HCT116 (cell line): ENCODE results near the gene KRTCAP3. TPM values are rescaled to one million over a fixed set of nuclear protein-coding genes. Genes with fewer than 3 reads are reported as not detected.
"Not testable (repeated sequence)": the region's sequence is repeated elsewhere in the genome, so short reads cannot be mapped to it uniquely, and the experiment has no call there.

Source experiments
- ATAC-seq: fragments of 200-7000 bp; cut with Tn5 transposase; 2 replicates; pipeline ENCODE4 v1.9.1; 2020; ENCODE audit warnings: mild to moderate bottlenecking, moderate library complexity
- BruUV-seq: library from RNA; stranded (reverse); fragments of 400-500 nt; replicated peaks from 2 replicates; lab custom pipeline; 2021; lab: Mats Ljungman, UMichigan
- CTCF ChIA-PET: fragments of 300-600 bp; sonication (Branson Sonifier 250); formaldehyde crosslinking; loops from one replicate; lab custom pipeline; 2021; ENCODE audit warnings: antibody characterized with exemption; lab: Charles Lee
- POLR2A ChIA-PET: fragments of 300-600, 350-600 bp; sonication (Branson Sonifier 250); formaldehyde crosslinking; loops from one replicate; lab custom pipeline; 2021; ENCODE audit warnings: antibody characterized with exemption; lab: Charles Lee
- RAD21 ChIA-PET, 2 experiments: fragments of 300-600 bp; sonication (Branson Sonifier 250); formaldehyde crosslinking; loops; one replicate each; lab custom pipeline; 2023; ENCODE audit warnings: low total read pairs in 2 of 2; ENCODE audit not compliant: uncharacterized antibody in 2 of 2, unreplicated experiment in 2 of 2, low non-redundant PET in 1 of 2; lab: Charles Lee
- DNase-seq: peaks from one replicate; pipeline ENCODE4 v3.0.0-alpha.2; 2010; ENCODE audit warnings: low read depth, low spot score
- H2AFZ ChIP-seq: fragments of 200-600 bp; shearing (Covaris generic), sonication (generic); 2 replicates; pipeline ENCODE4 v1.6.1; 2017; ENCODE audit warnings: low read depth, mixed run types, mixed read lengths, antibody characterized with exemption, low read length; ENCODE audit not compliant: poor library complexity, severe bottlenecking
- H3K27ac ChIP-seq: 2 replicates; pipeline ENCODE4 v1.5.1; 2012; ENCODE audit warnings: low read depth, low read length
- H3K27me3 ChIP-seq: fragments of 200-600 bp; sonication (generic); 2 replicates; pipeline ENCODE4 v1.6.1; 2016; ENCODE audit warnings: mixed run types, low read length, mixed read lengths; ENCODE audit not compliant: insufficient read depth
- H3K36me3 ChIP-seq, 2 experiments: fragments of 200-500 bp in 1 of 2; fragments of 200-600 bp in 1 of 2; sonication (Bioruptor generic) in 1 of 2; sonication (generic) in 1 of 2; 2 replicates each; pipeline versions ENCODE4 v1.5.1 to v1.6.1; 2014 to 2016; ENCODE audit warnings: low read length in 2 of 2, inconsistent platforms in 1 of 2, mixed read lengths in 1 of 2, mixed run types in 1 of 2; ENCODE audit not compliant: insufficient read depth in 2 of 2, control insufficient read depth in 1 of 2
- H3K4me1 ChIP-seq, 2 experiments: fragments of 200-600 bp in 1 of 2; sonication (generic) in 1 of 2; 2 replicates each; pipeline versions ENCODE4 v1.5.1 to v1.6.1; 2012 to 2017; ENCODE audit warnings: low read length in 2 of 2, inconsistent platforms in 1 of 2, mild to moderate bottlenecking in 1 of 2, mixed read lengths in 1 of 2, mixed run types in 1 of 2, moderate library complexity in 1 of 2; ENCODE audit not compliant: insufficient read depth in 2 of 2, control insufficient read depth in 1 of 2
- H3K4me2 ChIP-seq: fragments of 200-600 bp; sonication (generic); 2 replicates; pipeline ENCODE4 v1.6.1; 2017; ENCODE audit warnings: mixed run types, low read length, mixed read lengths
- H3K4me3 ChIP-seq, 2 experiments: fragments of 200-600 bp in 1 of 2; sonication (generic) in 1 of 2; replicated peaks in 1 of 2; 2 replicates each; pipeline ENCODE4 v1.5.1; 2011 to 2016; ENCODE audit warnings: low read length in 2 of 2, control low read depth in 1 of 2, low read depth in 1 of 2, mild to moderate bottlenecking in 1 of 2, mixed read lengths in 1 of 2, mixed run types in 1 of 2
- H3K79me2 ChIP-seq: fragments of 200-600 bp; sonication (generic); 2 replicates; pipeline ENCODE4 v1.6.1; 2017; ENCODE audit warnings: mild to moderate bottlenecking, mixed run types, low read length, moderate library complexity, mixed read lengths; ENCODE audit not compliant: insufficient read depth
- H3K9ac ChIP-seq: fragments of 200-600 bp; sonication (generic); 2 replicates; pipeline ENCODE4 v1.6.1; 2016; ENCODE audit warnings: low read length, mixed read lengths
- H3K9me2 ChIP-seq: fragments of 200-600 bp; sonication (generic), shearing (Covaris generic); 2 replicates; pipeline ENCODE4 v1.6.1; 2017; ENCODE audit warnings: mixed run types, mild to moderate bottlenecking, moderate library complexity; ENCODE audit not compliant: insufficient read depth
- H3K9me3 ChIP-seq, 2 experiments: fragments of 200-500 bp in 1 of 2; fragments of 200-600 bp in 1 of 2; sonication (Bioruptor generic) in 1 of 2; sonication (generic) in 1 of 2; 2 replicates each; pipeline ENCODE4 v1.6.1; 2014 to 2017; ENCODE audit warnings: low read length in 2 of 2, mixed read lengths in 2 of 2, inconsistent platforms in 1 of 2, low read depth in 1 of 2, mild to moderate bottlenecking in 1 of 2, mixed run types in 1 of 2, moderate library complexity in 1 of 2; ENCODE audit not compliant: control insufficient read depth in 1 of 2, insufficient read depth in 1 of 2
- H4K20me1 ChIP-seq: fragments of 200-600 bp; sonication (generic), shearing (Covaris generic); 2 replicates; pipeline ENCODE4 v1.6.1; 2017; ENCODE audit warnings: mixed run types, mild to moderate bottlenecking, moderate library complexity; ENCODE audit not compliant: insufficient read depth
- ATF3 ChIP-seq: IDR thresholded peaks from 2 replicates; pipeline ENCODE4 v1.6.1; 2012
- CBX3 ChIP-seq: IDR thresholded peaks from 2 replicates; pipeline ENCODE4 v1.6.1; 2012; ENCODE audit warnings: low read depth
- FOSL1 ChIP-seq: IDR thresholded peaks from 2 replicates; pipeline ENCODE4 v1.6.1; 2012; ENCODE audit warnings: low read depth
- MAX ChIP-seq: IDR thresholded peaks from 2 replicates; pipeline ENCODE4 v1.6.1; 2012
- POLR2A ChIP-seq: IDR thresholded peaks from 2 replicates; pipeline ENCODE4 v1.7.0; 2011; ENCODE audit warnings: borderline replicate concordance; ENCODE audit not compliant: insufficient read depth, insufficient read length; ENCODE audit errors: extremely low read depth
- SIN3A ChIP-seq: IDR thresholded peaks from 2 replicates; pipeline ENCODE4 v1.6.1; 2012; ENCODE audit warnings: low read depth
- ZBTB33 ChIP-seq: IDR thresholded peaks from 2 replicates; pipeline ENCODE4 v1.6.1; 2011; ENCODE audit warnings: mild to moderate bottlenecking, low read length, moderate library complexity; ENCODE audit not compliant: insufficient replicate concordance; ENCODE audit errors: extremely low read depth
- intact Hi-C: fragments of 100-400 bp; cut with micrococcal nuclease; formaldehyde crosslinking; loops from 2 replicates; pipeline ENCODE4 v1.10.0; 2022
- total RNA-seq: library from RNA; stranded (reverse); gene quantifications from one replicate; pipeline ENCODE4 v1.2.1, GENCODE V29; 2021; ENCODE audit not compliant: unreplicated experiment

KRTCAP3 gene
- total RNA-seq, 1 experiment from 2014 or later = 65.7 TPM

GRCh38 chr2:27422958-27423357 is 19.2 kb upstream of the KRTCAP3 start:
- H3K36me3 ChIP-seq = no peaks in the 10 kb centered on the region
- H3K27ac ChIP-seq = no peak overlapping the region
- ChIA-PET RAD21 (no interaction called here), CTCF (no interaction called here), POLR2A (no interaction called here)
- BruUV-seq = no TSS peak
- H4K20me1 ChIP-seq = no peaks in the 10 kb centered on the region
- no peak overlapping the region for H3K4me2 ChIP-seq
- H3K9me2 ChIP-seq = no peaks in the 10 kb centered on the region
- H3K27me3 ChIP-seq = no peaks in the 10 kb centered on the region
- intact Hi-C loops = loop anchor here (10.0 kb wide), 1 partner anchor 162 kb away; the partner anchor contains the start of gene ZNF512
- no peak overlapping the region for H3K9ac ChIP-seq
- H2AFZ ChIP-seq = no peak overlapping the region
- no peaks in the 10 kb centered on the region for H3K79me2 ChIP-seq
- DNase-seq (no peak), ATAC-seq (no peak)
- no peak overlapping the region for H3K4me3 ChIP-seq
- no peaks in the 10 kb centered on the region for H3K9me3 ChIP-seq
- H3K4me1 ChIP-seq = peaks cover 7 to 11% of the 10 kb centered on the region in 2 experiments; a peak in 3 of 4 replicates
- TF ChIP-seq MAX (no peak), POLR2A (no peak), FOSL1 (no peak), SIN3A (no peak), CBX3 (no peak), ZBTB33 (no peak), ATF3 (no peak)

- POLR2A ChIA-PET = not testable (repeated sequence)
Measured at GRCh38 chr2:27425039-27425438, 17.1 kb upstream of the KRTCAP3 start.

More at GRCh38 chr2:27425039-27425438, 17.1 kb upstream of the KRTCAP3 start:
- Histone ChIP-seq H3K4me1 (peaks cover 12 to 21% of the 10 kb centered on the region in 2 experiments), H3K79me2 (peaks cover 10% of the 10 kb centered on the region)
- ATAC-seq, H3K9ac ChIP-seq, H2AFZ ChIP-seq, RAD21 ChIA-PET, H3K9me3 ChIP-seq, H3K27me3 ChIP-seq, H3K9me2 ChIP-seq, DNase-seq, H3K27ac ChIP-seq, H4K20me1 ChIP-seq, CTCF ChIA-PET, BruUV-seq, H3K4me2 ChIP-seq, H3K36me3 ChIP-seq, H3K4me3 ChIP-seq: not testable (repeated sequence)
- intact Hi-C loops = loop anchor here (10.0 kb wide), 1 partner anchor 160 kb away; the partner anchor contains the start of gene ZNF512
